Measurements from ENCODE around the gene GAS7. TPM values are rescaled to one million over a fixed set of nuclear protein-coding genes. Genes with fewer than 3 reads are reported as not detected.

Gene GAS7
- total RNA-seq, 1 donor from 2014 or later: 78.0 TPM

DNA sequence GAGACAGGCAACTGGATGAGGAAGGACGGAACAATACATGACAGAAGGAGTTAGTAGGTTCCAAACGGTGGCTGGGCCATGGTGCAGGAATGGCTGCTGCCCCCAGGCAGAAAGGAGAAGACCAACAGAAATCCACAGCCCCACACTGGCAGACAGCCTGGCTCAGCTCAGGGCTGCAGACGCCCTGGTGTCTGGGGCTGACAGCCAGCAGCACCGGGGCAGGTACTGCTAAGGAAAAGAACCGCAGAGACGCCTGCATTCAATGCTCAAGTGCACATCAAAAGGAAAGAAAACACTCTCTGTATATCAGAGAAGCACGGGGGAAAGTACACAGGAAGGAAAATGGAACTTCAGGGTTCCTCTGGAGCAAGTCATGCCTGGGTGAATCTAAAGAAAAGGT is 53.4 kb downstream of the GAS7 start:
- intact Hi-C loops (cut with DNase I): no loop called here
- H3K27ac ChIP-seq: no peak overlapping the region
- TF ChIP-seq, protein P1, sequence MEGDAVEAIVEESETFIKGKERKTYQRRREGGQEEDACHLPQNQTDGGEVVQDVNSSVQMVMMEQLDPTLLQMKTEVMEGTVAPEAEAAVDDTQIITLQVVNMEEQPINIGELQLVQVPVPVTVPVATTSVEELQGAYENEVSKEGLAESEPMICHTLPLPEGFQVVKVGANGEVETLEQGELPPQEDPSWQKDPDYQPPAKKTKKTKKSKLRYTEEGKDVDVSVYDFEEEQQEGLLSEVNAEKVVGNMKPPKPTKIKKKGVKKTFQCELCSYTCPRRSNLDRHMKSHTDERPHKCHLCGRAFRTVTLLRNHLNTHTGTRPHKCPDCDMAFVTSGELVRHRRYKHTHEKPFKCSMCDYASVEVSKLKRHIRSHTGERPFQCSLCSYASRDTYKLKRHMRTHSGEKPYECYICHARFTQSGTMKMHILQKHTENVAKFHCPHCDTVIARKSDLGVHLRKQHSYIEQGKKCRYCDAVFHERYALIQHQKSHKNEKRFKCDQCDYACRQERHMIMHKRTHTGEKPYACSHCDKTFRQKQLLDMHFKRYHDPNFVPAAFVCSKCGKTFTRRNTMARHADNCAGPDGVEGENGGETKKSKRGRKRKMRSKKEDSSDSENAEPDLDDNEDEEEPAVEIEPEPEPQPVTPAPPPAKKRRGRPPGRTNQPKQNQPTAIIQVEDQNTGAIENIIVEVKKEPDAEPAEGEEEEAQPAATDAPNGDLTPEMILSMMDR (IDR thresholded peaks at IDR 0.05): no peak
- no peaks in the 10 kb centered on the region for H3K4me1 ChIP-seq
- H3K36me3 ChIP-seq: no peaks in the 10 kb centered on the region
- H3K27me3 ChIP-seq: no peaks in the 10 kb centered on the region
- no peak overlapping the region for H3K4me3 ChIP-seq
- DNase-seq (ENCODE audit: low spot score in 2 of 2): no peak
- no peaks in the 10 kb centered on the region for H3K9me3 ChIP-seq

GRCh38 chr17:10144456-10144855 is 54.0 kb downstream of the GAS7 start:
- no peak overlapping the region for H3K4me3 ChIP-seq
- no peak overlapping the region for H3K27ac ChIP-seq
- no peaks in the 10 kb centered on the region for H3K4me1 ChIP-seq
- TF ChIP-seq, protein P1 (IDR thresholded peaks at IDR 0.05): no peak
- H3K36me3 ChIP-seq: no peaks in the 10 kb centered on the region
- no peaks in the 10 kb centered on the region for H3K27me3 ChIP-seq
- DNase-seq (ENCODE audit: low spot score in 2 of 2): no peak
- intact Hi-C loops (cut with DNase I): no loop called here
- H3K9me3 ChIP-seq: no peaks in the 10 kb centered on the region

- H3K9me3 ChIP-seq: no peaks in the 10 kb centered on the region
- no peak overlapping the region for H3K27ac ChIP-seq
- no peaks in the 10 kb centered on the region for H3K27me3 ChIP-seq
- TF ChIP-seq, protein P1 (IDR thresholded peaks at IDR 0.05): no peak
- H3K4me1 ChIP-seq: no peaks in the 10 kb centered on the region
- no peaks in the 10 kb centered on the region for H3K36me3 ChIP-seq
- DNase-seq (ENCODE audit: low spot score in 2 of 2): no peak
- H3K4me3 ChIP-seq: no peak overlapping the region
- intact Hi-C loops (cut with DNase I): no loop called here
Measured at GRCh38 chr17:10141436-10141835, 57.0 kb downstream of the GAS7 start.

DNA sequence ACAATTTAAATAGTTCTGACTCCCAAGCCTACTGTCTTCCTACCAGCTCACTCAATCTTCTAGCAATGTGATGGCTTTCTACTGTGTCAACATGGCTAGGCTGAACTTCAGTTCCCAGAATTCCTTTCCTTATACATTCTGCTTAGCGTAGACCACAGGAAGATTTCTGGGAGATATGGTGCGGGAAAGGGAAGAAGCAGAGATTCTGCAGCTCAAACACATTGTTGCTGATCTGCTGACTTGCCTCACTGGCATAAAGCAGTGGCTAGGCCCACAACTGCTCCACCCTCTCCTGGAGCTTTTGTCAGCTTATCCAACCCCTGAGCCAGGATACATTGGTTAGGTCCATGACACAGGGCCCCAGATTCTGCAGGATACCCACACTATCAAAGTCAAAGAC is 58.8 kb downstream of the GAS7 start:
- DNase-seq (ENCODE audit: low spot score in 2 of 2): no peak
- Histone ChIP-seq H3K4me3 (no peak overlapping the region), H3K36me3 (no peaks in the 10 kb centered on the region), H3K27me3 (no peaks in the 10 kb centered on the region), H3K27ac (no peak overlapping the region), H3K4me1 (no peaks in the 10 kb centered on the region), H3K9me3 (no peaks in the 10 kb centered on the region)
- TF ChIP-seq, protein P1 (IDR thresholded peaks at IDR 0.05): no peak
- intact Hi-C loops (cut with DNase I): no loop called here

GRCh38 chr17:10136258-10136981 is 62.0 kb downstream of the GAS7 start:
- H3K9me3 ChIP-seq: no peaks in the 10 kb centered on the region
- H3K4me3 ChIP-seq: no peak overlapping the region
- TF ChIP-seq, protein P1 (IDR thresholded peaks at IDR 0.05): no peak
- H3K4me1 ChIP-seq: no peaks in the 10 kb centered on the region
- H3K27ac ChIP-seq: no peak overlapping the region
- no peaks in the 10 kb centered on the region for H3K36me3 ChIP-seq
- H3K27me3 ChIP-seq: no peaks in the 10 kb centered on the region
- DNase-seq (ENCODE audit: low spot score in 2 of 2): no peak
- intact Hi-C loops (cut with DNase I): no loop called here

Data from ascending aorta (tissue), 2 donors.